ENCODE data around the gene ABCA12. TPM values are rescaled to one million over a fixed set of nuclear protein-coding genes. Genes with fewer than 3 reads are reported as not detected.
A peak's percentile ranks its signal among the peaks of the same experiment; 100 is the strongest.
"Not testable (repeated sequence)": the region's sequence is repeated elsewhere in the genome, so short reads cannot be mapped to it uniquely, and the experiment has no call there.

Gene ABCA12, protein sequence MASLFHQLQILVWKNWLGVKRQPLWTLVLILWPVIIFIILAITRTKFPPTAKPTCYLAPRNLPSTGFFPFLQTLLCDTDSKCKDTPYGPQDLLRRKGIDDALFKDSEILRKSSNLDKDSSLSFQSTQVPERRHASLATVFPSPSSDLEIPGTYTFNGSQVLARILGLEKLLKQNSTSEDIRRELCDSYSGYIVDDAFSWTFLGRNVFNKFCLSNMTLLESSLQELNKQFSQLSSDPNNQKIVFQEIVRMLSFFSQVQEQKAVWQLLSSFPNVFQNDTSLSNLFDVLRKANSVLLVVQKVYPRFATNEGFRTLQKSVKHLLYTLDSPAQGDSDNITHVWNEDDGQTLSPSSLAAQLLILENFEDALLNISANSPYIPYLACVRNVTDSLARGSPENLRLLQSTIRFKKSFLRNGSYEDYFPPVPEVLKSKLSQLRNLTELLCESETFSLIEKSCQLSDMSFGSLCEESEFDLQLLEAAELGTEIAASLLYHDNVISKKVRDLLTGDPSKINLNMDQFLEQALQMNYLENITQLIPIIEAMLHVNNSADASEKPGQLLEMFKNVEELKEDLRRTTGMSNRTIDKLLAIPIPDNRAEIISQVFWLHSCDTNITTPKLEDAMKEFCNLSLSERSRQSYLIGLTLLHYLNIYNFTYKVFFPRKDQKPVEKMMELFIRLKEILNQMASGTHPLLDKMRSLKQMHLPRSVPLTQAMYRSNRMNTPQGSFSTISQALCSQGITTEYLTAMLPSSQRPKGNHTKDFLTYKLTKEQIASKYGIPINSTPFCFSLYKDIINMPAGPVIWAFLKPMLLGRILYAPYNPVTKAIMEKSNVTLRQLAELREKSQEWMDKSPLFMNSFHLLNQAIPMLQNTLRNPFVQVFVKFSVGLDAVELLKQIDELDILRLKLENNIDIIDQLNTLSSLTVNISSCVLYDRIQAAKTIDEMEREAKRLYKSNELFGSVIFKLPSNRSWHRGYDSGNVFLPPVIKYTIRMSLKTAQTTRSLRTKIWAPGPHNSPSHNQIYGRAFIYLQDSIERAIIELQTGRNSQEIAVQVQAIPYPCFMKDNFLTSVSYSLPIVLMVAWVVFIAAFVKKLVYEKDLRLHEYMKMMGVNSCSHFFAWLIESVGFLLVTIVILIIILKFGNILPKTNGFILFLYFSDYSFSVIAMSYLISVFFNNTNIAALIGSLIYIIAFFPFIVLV (N-terminal part only)
- under 0.01 TPM for polyA plus RNA-seq (2013)

DNA sequence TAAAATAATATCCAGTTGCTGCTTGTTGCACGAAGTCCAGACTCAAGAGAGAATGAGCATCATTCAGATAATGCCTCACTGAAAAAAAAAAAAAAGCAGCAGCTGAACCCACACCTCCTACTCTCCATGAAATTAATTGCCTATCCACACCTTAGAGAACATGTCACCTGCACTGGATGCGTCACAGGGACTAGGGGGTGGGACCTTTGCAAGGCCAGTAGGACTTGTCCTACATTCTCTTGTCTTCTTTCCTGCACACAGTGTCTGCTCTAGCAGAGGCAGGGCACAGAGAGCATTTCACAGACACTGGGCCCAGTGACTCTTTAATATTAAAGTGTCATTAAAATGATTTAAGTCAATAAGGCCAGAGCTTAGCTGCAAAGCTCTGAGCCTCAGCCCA lies at the start of gene ABCA12:
Gene ABCA12 (minus strand): TSS at position 148 of the 400 bp plus-strand sequence. CDS start 418 bp downstream, outside the sequence.
- Histone ChIP-seq H3K27me3 (replicated peaks in 2 of 5; ENCODE audit: control insufficient read depth in 4 of 5, insufficient read depth in 5 of 5, low read length in 4 of 5) (no peaks in the 10 kb centered on the region), H3K27ac (ENCODE audit: insufficient read depth in 1 of 2, low read depth in 1 of 2, low read length in 2 of 2, poor library complexity in 1 of 2, severe bottlenecking in 2 of 2) (no peak within 1 kb of the TSS), H3K4me3 (ENCODE audit: control insufficient read depth in 1 of 7, extremely low read depth in 1 of 7, insufficient read depth in 4 of 7, low read depth in 2 of 7, low read length in 6 of 7) (no peak within 1 kb of the TSS), H3K4me1 (ENCODE audit: control extremely low read depth in 1 of 4, control insufficient read depth in 4 of 4, insufficient read depth in 4 of 4, low read length in 3 of 4) (no peaks in the 10 kb centered on the region), H3K36me3 (ENCODE audit: control insufficient read depth in 4 of 4, insufficient read depth in 4 of 4, low read length in 3 of 4) (no peaks in the 10 kb centered on the region), H3K9me3 (ENCODE audit: control extremely low read depth in 1 of 5, control insufficient read depth in 4 of 5, insufficient read depth in 2 of 5, low read depth in 1 of 5, low read length in 4 of 5) (no peaks in the 10 kb centered on the region)
- no peak for DNase-seq
- 100% methylated on average over 1 of the region's 2 CpGs for WGBS (ENCODE audit: insufficient coverage)
- CTCF ChIA-PET = no interaction called here
- POLR2A ChIA-PET = no interaction called here

DNA sequence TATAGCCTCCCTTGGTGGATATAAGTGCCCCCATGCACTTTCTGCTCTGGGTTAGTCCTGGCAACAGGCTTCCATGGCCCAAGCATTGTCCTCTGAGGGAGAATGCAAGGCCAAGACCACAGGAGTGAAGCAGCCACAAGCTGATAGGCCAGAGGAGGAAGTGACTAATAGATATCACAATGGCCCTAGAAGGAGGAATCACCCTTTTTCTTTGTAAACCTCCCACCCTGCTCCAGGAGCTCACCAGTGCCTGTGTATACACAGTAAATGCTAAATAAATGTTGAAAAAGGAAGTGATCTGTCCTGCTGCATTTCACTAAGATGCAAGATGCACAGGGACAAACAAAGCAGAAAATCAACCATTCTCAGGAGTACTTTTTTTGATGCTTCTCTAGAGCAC lies 49.7 kb upstream of the ABCA12 start:
- Histone ChIP-seq H3K27ac (ENCODE audit: insufficient read depth in 1 of 2, low read depth in 1 of 2, low read length in 2 of 2, poor library complexity in 1 of 2, severe bottlenecking in 2 of 2) (no peak overlapping the region), H3K27me3 (replicated peaks in 2 of 5; ENCODE audit: control insufficient read depth in 4 of 5, insufficient read depth in 5 of 5, low read length in 4 of 5) (no peaks in the 10 kb centered on the region), H3K4me3 (ENCODE audit: control insufficient read depth in 1 of 7, extremely low read depth in 1 of 7, insufficient read depth in 4 of 7, low read depth in 2 of 7, low read length in 6 of 7) (no peak overlapping the region), H3K9me3 (ENCODE audit: control extremely low read depth in 1 of 5, control insufficient read depth in 4 of 5, insufficient read depth in 2 of 5, low read depth in 1 of 5, low read length in 4 of 5) (no peaks in the 10 kb centered on the region), H3K4me1 (ENCODE audit: control extremely low read depth in 1 of 4, control insufficient read depth in 4 of 4, insufficient read depth in 4 of 4, low read length in 3 of 4) (no peaks in the 10 kb centered on the region), H3K36me3 (ENCODE audit: control insufficient read depth in 4 of 4, insufficient read depth in 4 of 4, low read length in 3 of 4) (no peaks in the 10 kb centered on the region)
- ChIA-PET POLR2A (no interaction called here), CTCF (no interaction called here)
- no peak for DNase-seq

DNA sequence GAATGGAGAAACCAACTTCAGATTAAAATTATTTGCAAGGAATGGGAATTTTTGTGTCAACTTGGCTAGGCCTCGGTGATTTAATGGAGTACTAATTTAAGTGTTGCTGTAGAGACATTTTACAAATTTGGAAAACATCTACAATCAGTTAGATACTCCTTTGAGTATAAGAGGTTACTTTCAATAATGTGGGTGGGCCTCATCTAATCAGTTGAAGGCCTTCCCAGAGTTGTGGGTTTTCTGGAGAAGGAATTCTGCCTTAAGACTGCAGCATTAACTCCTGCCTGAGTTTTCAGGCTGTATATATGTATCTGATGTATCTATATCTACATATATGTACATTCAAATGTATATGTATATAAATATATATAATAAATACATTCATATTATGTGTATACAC lies 47.6 kb upstream of the ABCA12 start:
- no peaks in the 10 kb centered on the region for H3K27me3 ChIP-seq (replicated peaks in 2 of 5; ENCODE audit: control insufficient read depth in 4 of 5, insufficient read depth in 5 of 5, low read length in 4 of 5)
- H3K9me3 ChIP-seq (ENCODE audit: control extremely low read depth in 1 of 5, control insufficient read depth in 4 of 5, insufficient read depth in 2 of 5, low read depth in 1 of 5, low read length in 4 of 5) = no peaks in the 10 kb centered on the region
- no peak overlapping the region for H3K27ac ChIP-seq (ENCODE audit: insufficient read depth in 1 of 2, low read depth in 1 of 2, low read length in 2 of 2, poor library complexity in 1 of 2, severe bottlenecking in 2 of 2)
- CTCF ChIA-PET = no interaction called here
- WGBS (ENCODE audit: insufficient coverage) = no CpG with 5 or more reads among the region's 1 CpG
- H3K4me3 ChIP-seq (ENCODE audit: control insufficient read depth in 1 of 7, extremely low read depth in 1 of 7, insufficient read depth in 4 of 7, low read depth in 2 of 7, low read length in 6 of 7) = no peak overlapping the region
- DNase-seq = no peak
- POLR2A ChIA-PET = no interaction called here
- H3K36me3 ChIP-seq (ENCODE audit: control insufficient read depth in 4 of 4, insufficient read depth in 4 of 4, low read length in 3 of 4) = no peaks in the 10 kb centered on the region
- no peaks in the 10 kb centered on the region for H3K4me1 ChIP-seq (ENCODE audit: control extremely low read depth in 1 of 4, control insufficient read depth in 4 of 4, insufficient read depth in 4 of 4, low read length in 3 of 4)

DNA sequence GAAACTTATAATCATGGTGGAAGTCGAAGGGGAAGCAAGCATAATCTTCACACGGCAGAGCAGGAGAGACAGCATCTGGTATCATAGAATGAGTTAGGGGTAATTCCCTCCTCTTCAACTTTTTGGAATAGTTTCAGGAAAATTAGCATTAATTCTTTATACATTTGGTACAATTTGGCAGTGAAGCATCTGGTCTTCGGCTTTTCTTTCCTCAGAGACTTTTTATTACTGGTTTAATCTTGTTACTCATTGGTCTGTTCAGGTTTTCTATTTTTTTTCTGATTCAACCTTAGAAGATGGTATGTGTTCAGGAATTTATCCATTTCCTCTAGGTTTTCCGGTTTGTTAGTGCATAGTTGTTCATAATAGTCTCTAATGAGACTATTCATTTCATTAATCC lies 39.7 kb upstream of the ABCA12 start:
- Histone ChIP-seq H3K36me3 (ENCODE audit: control insufficient read depth in 4 of 4, insufficient read depth in 4 of 4, low read length in 3 of 4) (no peaks in the 10 kb centered on the region), H3K27ac (ENCODE audit: insufficient read depth in 1 of 2, low read depth in 1 of 2, low read length in 2 of 2, poor library complexity in 1 of 2, severe bottlenecking in 2 of 2) (no peak overlapping the region), H3K9me3 (ENCODE audit: control extremely low read depth in 1 of 5, control insufficient read depth in 4 of 5, insufficient read depth in 2 of 5, low read depth in 1 of 5, low read length in 4 of 5) (no peaks in the 10 kb centered on the region), H3K4me3 (ENCODE audit: control insufficient read depth in 1 of 7, extremely low read depth in 1 of 7, insufficient read depth in 4 of 7, low read depth in 2 of 7, low read length in 6 of 7) (no peak overlapping the region), H3K27me3 (replicated peaks in 2 of 5; ENCODE audit: control insufficient read depth in 4 of 5, insufficient read depth in 5 of 5, low read length in 4 of 5) (no peaks in the 10 kb centered on the region), H3K4me1 (ENCODE audit: control extremely low read depth in 1 of 4, control insufficient read depth in 4 of 4, insufficient read depth in 4 of 4, low read length in 3 of 4) (no peaks in the 10 kb centered on the region)
- 94% methylated on average over 2 of the region's 4 CpGs for WGBS (ENCODE audit: insufficient coverage)
- ChIA-PET POLR2A (no interaction called here), CTCF (no interaction called here)
- DNase-seq = no peak

DNA sequence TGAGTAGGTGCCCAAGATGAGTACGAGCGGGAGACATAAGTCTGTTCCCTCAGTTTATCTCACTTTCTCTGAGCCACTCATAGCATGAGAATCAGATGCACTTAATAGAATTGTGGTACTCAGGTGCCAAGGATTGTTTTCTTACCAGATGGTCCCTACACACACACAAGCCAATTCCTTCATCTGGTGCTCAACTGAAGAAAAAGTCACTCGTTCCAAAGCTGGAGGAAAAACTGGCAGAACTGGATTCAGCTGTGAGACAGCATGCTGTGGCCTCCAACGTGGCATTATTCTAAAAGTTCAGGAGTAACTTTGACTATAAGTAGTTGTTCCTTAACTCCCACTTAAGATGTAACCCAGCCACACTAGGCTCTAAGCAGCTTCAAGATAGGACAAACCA lies 33.4 kb upstream of the ABCA12 start:
- CTCF ChIA-PET = no interaction called here
- WGBS (ENCODE audit: insufficient coverage) = 91% methylated on average over 4 of the region's 4 CpGs

DNA sequence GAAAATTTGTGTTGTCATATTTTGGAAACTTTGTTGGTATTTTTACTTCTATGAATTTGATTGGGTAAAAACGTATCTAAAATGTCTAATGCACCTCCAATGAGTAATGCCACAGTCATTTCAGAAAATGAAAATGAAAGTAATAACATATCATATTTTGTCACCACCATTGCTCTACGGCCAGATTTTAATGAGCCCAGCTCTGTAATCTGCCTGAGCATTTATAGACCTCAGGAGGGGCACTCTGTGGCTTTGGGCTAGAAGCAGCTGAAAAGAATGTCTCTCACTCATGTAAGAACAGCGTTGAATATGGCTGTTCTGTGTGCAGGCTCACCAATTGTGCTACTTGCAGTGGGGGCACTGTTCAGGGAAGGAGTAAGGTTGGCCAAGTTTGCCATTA lies 32.7 kb upstream of the ABCA12 start:
- H3K27ac ChIP-seq (ENCODE audit: insufficient read depth in 1 of 2, low read depth in 1 of 2, low read length in 2 of 2, poor library complexity in 1 of 2, severe bottlenecking in 2 of 2) = no peak overlapping the region
- DNase-seq = peak; percentile 7 to 61 (median 47)
- no peaks in the 10 kb centered on the region for H3K9me3 ChIP-seq (ENCODE audit: control extremely low read depth in 1 of 5, control insufficient read depth in 4 of 5, insufficient read depth in 2 of 5, low read depth in 1 of 5, low read length in 4 of 5)
- peaks cover 0 to 4% (median 0%) of the 10 kb centered on the region in 4 experiments for H3K4me1 ChIP-seq (ENCODE audit: control extremely low read depth in 1 of 4, control insufficient read depth in 4 of 4, insufficient read depth in 4 of 4, low read length in 3 of 4)
- CTCF ChIA-PET = no interaction called here
- 42% methylated on average over 2 of the region's 3 CpGs for WGBS (ENCODE audit: insufficient coverage)
- POLR2A ChIA-PET = no interaction called here
- H3K36me3 ChIP-seq (ENCODE audit: control insufficient read depth in 4 of 4, insufficient read depth in 4 of 4, low read length in 3 of 4) = no peaks in the 10 kb centered on the region
- peak overlapping the region in 4 of 7 experiments; percentile 19 to 72 (median 38) for H3K4me3 ChIP-seq (ENCODE audit: control insufficient read depth in 1 of 7, extremely low read depth in 1 of 7, insufficient read depth in 4 of 7, low read depth in 2 of 7, low read length in 6 of 7)
- H3K27me3 ChIP-seq (replicated peaks in 2 of 5; ENCODE audit: control insufficient read depth in 4 of 5, insufficient read depth in 5 of 5, low read length in 4 of 5) = no peaks in the 10 kb centered on the region

More for the DNA sequence above, 33.4 kb upstream of the ABCA12 start:
- DNase-seq = no peak
- Histone ChIP-seq H3K9me3 (ENCODE audit: control extremely low read depth in 1 of 5, control insufficient read depth in 4 of 5, insufficient read depth in 2 of 5, low read depth in 1 of 5, low read length in 4 of 5) (no peaks in the 10 kb centered on the region), H3K27me3 (replicated peaks in 2 of 5; ENCODE audit: control insufficient read depth in 4 of 5, insufficient read depth in 5 of 5, low read length in 4 of 5) (no peaks in the 10 kb centered on the region), H3K36me3 (ENCODE audit: control insufficient read depth in 4 of 4, insufficient read depth in 4 of 4, low read length in 3 of 4) (no peaks in the 10 kb centered on the region), H3K4me3 (ENCODE audit: control insufficient read depth in 1 of 7, extremely low read depth in 1 of 7, insufficient read depth in 4 of 7, low read depth in 2 of 7, low read length in 6 of 7) (no peak overlapping the region), H3K4me1 (ENCODE audit: control extremely low read depth in 1 of 4, control insufficient read depth in 4 of 4, insufficient read depth in 4 of 4, low read length in 3 of 4) (peaks cover 0 to 4% (median 0%) of the 10 kb centered on the region in 4 experiments), H3K27ac (ENCODE audit: insufficient read depth in 1 of 2, low read depth in 1 of 2, low read length in 2 of 2, poor library complexity in 1 of 2, severe bottlenecking in 2 of 2) (no peak overlapping the region)
- POLR2A ChIA-PET = no interaction called here

DNA sequence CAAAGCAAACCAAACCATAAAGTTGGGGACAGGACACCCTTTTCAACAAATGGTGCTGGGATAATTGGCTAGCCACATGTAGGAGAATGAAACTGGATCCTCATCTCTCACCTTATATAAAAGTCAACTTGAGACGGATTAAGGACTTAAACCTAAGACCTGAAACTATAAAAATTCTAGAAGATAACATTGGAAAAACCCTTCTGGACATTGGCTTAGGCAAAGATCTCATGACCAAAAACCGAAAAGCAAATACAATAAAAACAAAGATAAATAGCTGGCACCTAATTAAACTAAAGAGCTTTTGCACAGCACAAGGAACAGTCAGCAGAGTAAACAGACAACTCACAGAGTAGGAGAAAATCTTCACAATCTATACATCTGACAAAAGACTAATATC lies 28.1 kb upstream of the ABCA12 start:
- H3K9me3 ChIP-seq (ENCODE audit: control extremely low read depth in 1 of 5, control insufficient read depth in 4 of 5, insufficient read depth in 2 of 5, low read depth in 1 of 5, low read length in 4 of 5); H3K27ac ChIP-seq (ENCODE audit: insufficient read depth in 1 of 2, low read depth in 1 of 2, low read length in 2 of 2, poor library complexity in 1 of 2, severe bottlenecking in 2 of 2); H3K4me3 ChIP-seq (ENCODE audit: control insufficient read depth in 1 of 7, extremely low read depth in 1 of 7, insufficient read depth in 4 of 7, low read depth in 2 of 7, low read length in 6 of 7); CTCF ChIA-PET; H3K27me3 ChIP-seq (replicated peaks in 2 of 5; ENCODE audit: control insufficient read depth in 4 of 5, insufficient read depth in 5 of 5, low read length in 4 of 5); H3K4me1 ChIP-seq (ENCODE audit: control extremely low read depth in 1 of 4, control insufficient read depth in 4 of 4, insufficient read depth in 4 of 4, low read length in 3 of 4); POLR2A ChIA-PET; DNase-seq; H3K36me3 ChIP-seq (ENCODE audit: control insufficient read depth in 4 of 4, insufficient read depth in 4 of 4, low read length in 3 of 4): not testable (repeated sequence)
- WGBS (ENCODE audit: insufficient coverage) = no CpG with 5 or more reads among the region's 2 CpGs

Measured in common myeloid progenitor, CD34-positive (primary cell).